CD1c-positive myeloid dendritic cell (primary cell): ENCODE data around the gene SPINK8.
"Not testable (repeated sequence)": the region's sequence is repeated elsewhere in the genome, so short reads cannot be mapped to it uniquely, and the experiment has no call there.

ENCODE experiments used
- DNase-seq: peaks from one replicate; pipeline ENCODE4 v3.0.0-alpha.2; 2016; ENCODE audit errors: extremely low spot score

Gene SPINK8

GRCh38 chr3:48278884-48279559 is 54.4 kb downstream of the SPINK8 start:
- DNase-seq, result no peak

- no peak for DNase-seq
Measured at GRCh38 chr3:48276911-48277641, 56.4 kb downstream of the SPINK8 start.

- no peak for DNase-seq
Measured at GRCh38 chr3:48275287-48276027, 58.0 kb downstream of the SPINK8 start.

GRCh38 chr3:48274452-48274851 is 59.0 kb downstream of the SPINK8 start:
- DNase-seq, result no peak

GRCh38 chr3:48273594-48274211 is 59.8 kb downstream of the SPINK8 start:
- peak; percentile 72 for DNase-seq

- no peak for DNase-seq
Measured at GRCh38 chr3:48271763-48272498, 61.5 kb downstream of the SPINK8 start.

- not testable (repeated sequence) for DNase-seq
Measured at GRCh38 chr3:48271223-48271622, 62.2 kb downstream of the SPINK8 start.

GRCh38 chr3:48270306-48270705 is 63.2 kb downstream of the SPINK8 start:
- DNase-seq, result no peak

GRCh38 chr3:48269592-48269991 is 63.9 kb downstream of the SPINK8 start:
- no peak for DNase-seq

GRCh38 chr3:48268936-48269561 is 64.4 kb downstream of the SPINK8 start:
- peak; percentile 28 for DNase-seq

- peak; percentile 20 for DNase-seq
Measured at GRCh38 chr3:48268381-48268935, 65.0 kb downstream of the SPINK8 start.

GRCh38 chr3:48267782-48268181 is 65.7 kb downstream of the SPINK8 start:
- DNase-seq, result no peak

GRCh38 chr3:48258530-48258929 is 74.9 kb downstream of the SPINK8 start:
- no peak for DNase-seq
